ENCODE data around the gene CCDC187. TPM values are rescaled to one million over a fixed set of nuclear protein-coding genes. Genes with fewer than 3 reads are reported as not detected.

The CCDC187 gene
- total RNA-seq, 2 experiments from 2014 or later = not detected

- ATAC-seq = no peak
- Mint-ChIP-seq H3K9me3 (ENCODE audit: insufficient read depth) (no peaks in the 10 kb centered on the region), H3K36me3 (ENCODE audit: low read depth) (no peaks in the 10 kb centered on the region), H3K27me3 (ENCODE audit: low read depth) (no peaks in the 10 kb centered on the region), H3K4me1 (ENCODE audit: low read depth) (no peaks in the 10 kb centered on the region), H3K27ac (no peak overlapping the region), H3K4me3 (no peak overlapping the region)
- ChIA-PET CTCF (no interaction called here), POLR2A (no interaction called here)
- no peak for DNase-seq
Observed at GRCh38 chr9:136297766-136298735, 5.8 kb downstream of the CCDC187 start.

GRCh38 chr9:136297016-136297691, 6.7 kb downstream of the CCDC187 start:
- H3K9me3 Mint-ChIP-seq (ENCODE audit: insufficient read depth) = no peaks in the 10 kb centered on the region
- H3K27me3 Mint-ChIP-seq (ENCODE audit: low read depth) = no peaks in the 10 kb centered on the region
- ATAC-seq (no peak), DNase-seq (no peak)
- CTCF ChIA-PET = no interaction called here
- no peaks in the 10 kb centered on the region for H3K36me3 Mint-ChIP-seq (ENCODE audit: low read depth)
- no peak overlapping the region for H3K27ac Mint-ChIP-seq
- H3K4me1 Mint-ChIP-seq (ENCODE audit: low read depth) = no peaks in the 10 kb centered on the region
- H3K4me3 Mint-ChIP-seq = no peak overlapping the region
- POLR2A ChIA-PET = no interaction called here

- CTCF ChIA-PET = no interaction called here
- no peak for DNase-seq
- POLR2A ChIA-PET = no interaction called here
- Mint-ChIP-seq H3K27me3 (ENCODE audit: low read depth) (no peaks in the 10 kb centered on the region), H3K27ac (no peak overlapping the region), H3K4me1 (ENCODE audit: low read depth) (no peaks in the 10 kb centered on the region), H3K9me3 (ENCODE audit: insufficient read depth) (no peaks in the 10 kb centered on the region), H3K36me3 (ENCODE audit: low read depth) (no peaks in the 10 kb centered on the region), H3K4me3 (no peak overlapping the region)
- ATAC-seq = no peak
Observed at GRCh38 chr9:136296434-136297015, 7.4 kb downstream of the CCDC187 start.

GRCh38 chr9:136295542-136296433, 8.1 kb downstream of the CCDC187 start:
- Mint-ChIP-seq H3K36me3 (ENCODE audit: low read depth) (no peaks in the 10 kb centered on the region), H3K27ac (no peak overlapping the region), H3K27me3 (ENCODE audit: low read depth) (no peaks in the 10 kb centered on the region), H3K4me1 (ENCODE audit: low read depth) (no peaks in the 10 kb centered on the region), H3K4me3 (no peak overlapping the region), H3K9me3 (ENCODE audit: insufficient read depth) (no peaks in the 10 kb centered on the region)
- ChIA-PET CTCF (no interaction called here), POLR2A (no interaction called here)
- ATAC-seq (no peak), DNase-seq (no peak)

GRCh38 chr9:136295055-136295454, 8.8 kb downstream of the CCDC187 start:
- no peaks in the 10 kb centered on the region for H3K4me1 Mint-ChIP-seq (ENCODE audit: low read depth)
- ATAC-seq (no peak), DNase-seq (no peak)
- H3K4me3 Mint-ChIP-seq = no peak overlapping the region
- ChIA-PET CTCF (no interaction called here), POLR2A (no interaction called here)
- H3K9me3 Mint-ChIP-seq (ENCODE audit: insufficient read depth) = no peaks in the 10 kb centered on the region
- no peaks in the 10 kb centered on the region for H3K27me3 Mint-ChIP-seq (ENCODE audit: low read depth)
- no peaks in the 10 kb centered on the region for H3K36me3 Mint-ChIP-seq (ENCODE audit: low read depth)
- H3K27ac Mint-ChIP-seq = no peak overlapping the region

- H3K36me3 Mint-ChIP-seq (ENCODE audit: low read depth) = no peaks in the 10 kb centered on the region
- no peak for DNase-seq
- no peak overlapping the region for H3K27ac Mint-ChIP-seq
- no peaks in the 10 kb centered on the region for H3K27me3 Mint-ChIP-seq (ENCODE audit: low read depth)
- no peaks in the 10 kb centered on the region for H3K4me1 Mint-ChIP-seq (ENCODE audit: low read depth)
- H3K4me3 Mint-ChIP-seq = no peak overlapping the region
- POLR2A ChIA-PET = no interaction called here
- no peak for ATAC-seq
- CTCF ChIA-PET = no interaction called here
- no peaks in the 10 kb centered on the region for H3K9me3 Mint-ChIP-seq (ENCODE audit: insufficient read depth)
Observed at GRCh38 chr9:136294437-136294836, 9.5 kb downstream of the CCDC187 start.

GRCh38 chr9:136293476-136294077, 10.3 kb downstream of the CCDC187 start:
- H3K27ac Mint-ChIP-seq = no peak overlapping the region
- CTCF ChIA-PET = no interaction called here
- no peaks in the 10 kb centered on the region for H3K27me3 Mint-ChIP-seq (ENCODE audit: low read depth)

GRCh38 chr9:136292591-136293448, 11.1 kb downstream of the CCDC187 start:
- Mint-ChIP-seq H3K27ac (no peak overlapping the region), H3K27me3 (ENCODE audit: low read depth) (no peaks in the 10 kb centered on the region), H3K36me3 (ENCODE audit: low read depth) (no peaks in the 10 kb centered on the region), H3K4me1 (ENCODE audit: low read depth) (no peaks in the 10 kb centered on the region), H3K4me3 (no peak overlapping the region), H3K9me3 (ENCODE audit: insufficient read depth) (no peaks in the 10 kb centered on the region)
- CTCF ChIA-PET = no interaction called here
- DNase-seq (no peak), ATAC-seq (no peak)
- POLR2A ChIA-PET = no interaction called here

More at GRCh38 chr9:136293476-136294077, 10.3 kb downstream of the CCDC187 start:
- Mint-ChIP-seq H3K36me3 (ENCODE audit: low read depth) (no peaks in the 10 kb centered on the region), H3K9me3 (ENCODE audit: insufficient read depth) (no peaks in the 10 kb centered on the region), H3K4me3 (no peak overlapping the region), H3K4me1 (ENCODE audit: low read depth) (no peaks in the 10 kb centered on the region)
- ATAC-seq = no peak
- POLR2A ChIA-PET = no interaction called here
- no peak for DNase-seq

GRCh38 chr9:136292026-136292538, 11.8 kb downstream of the CCDC187 start:
- Mint-ChIP-seq H3K4me1 (ENCODE audit: low read depth) (no peaks in the 10 kb centered on the region), H3K9me3 (ENCODE audit: insufficient read depth) (no peaks in the 10 kb centered on the region), H3K36me3 (ENCODE audit: low read depth) (no peaks in the 10 kb centered on the region), H3K4me3 (no peak overlapping the region), H3K27ac (no peak overlapping the region), H3K27me3 (ENCODE audit: low read depth) (no peaks in the 10 kb centered on the region)
- ATAC-seq (no peak), DNase-seq (no peak)
- ChIA-PET POLR2A (no interaction called here), CTCF (no interaction called here)

GRCh38 chr9:136291306-136292025, 12.4 kb downstream of the CCDC187 start:
- Mint-ChIP-seq H3K27ac (no peak overlapping the region), H3K4me1 (ENCODE audit: low read depth) (no peaks in the 10 kb centered on the region), H3K27me3 (ENCODE audit: low read depth) (no peaks in the 10 kb centered on the region), H3K4me3 (no peak overlapping the region), H3K36me3 (ENCODE audit: low read depth) (no peaks in the 10 kb centered on the region), H3K9me3 (ENCODE audit: insufficient read depth) (no peaks in the 10 kb centered on the region)
- ATAC-seq = no peak
- ChIA-PET CTCF (no interaction called here), POLR2A (no interaction called here)
- DNase-seq = no peak

All from activated CD8-positive, alpha-beta T cell treated with anti-CD3 and anti-CD28 coated beads, Interleukin-2, amount 10 ng/mL, durations not matched to agents 7 days and 5 days (primary cell).